Limb (tissue), 2 donors: ENCODE results near the gene RNF167.

ENCODE experiments used
- DNase-seq, 2 donors: peaks; one replicate each; pipeline ENCODE4 v3.0.0-alpha.2; 2016; ENCODE audit errors: extremely low spot score in 2 of 2

RNF167 gene

DNA sequence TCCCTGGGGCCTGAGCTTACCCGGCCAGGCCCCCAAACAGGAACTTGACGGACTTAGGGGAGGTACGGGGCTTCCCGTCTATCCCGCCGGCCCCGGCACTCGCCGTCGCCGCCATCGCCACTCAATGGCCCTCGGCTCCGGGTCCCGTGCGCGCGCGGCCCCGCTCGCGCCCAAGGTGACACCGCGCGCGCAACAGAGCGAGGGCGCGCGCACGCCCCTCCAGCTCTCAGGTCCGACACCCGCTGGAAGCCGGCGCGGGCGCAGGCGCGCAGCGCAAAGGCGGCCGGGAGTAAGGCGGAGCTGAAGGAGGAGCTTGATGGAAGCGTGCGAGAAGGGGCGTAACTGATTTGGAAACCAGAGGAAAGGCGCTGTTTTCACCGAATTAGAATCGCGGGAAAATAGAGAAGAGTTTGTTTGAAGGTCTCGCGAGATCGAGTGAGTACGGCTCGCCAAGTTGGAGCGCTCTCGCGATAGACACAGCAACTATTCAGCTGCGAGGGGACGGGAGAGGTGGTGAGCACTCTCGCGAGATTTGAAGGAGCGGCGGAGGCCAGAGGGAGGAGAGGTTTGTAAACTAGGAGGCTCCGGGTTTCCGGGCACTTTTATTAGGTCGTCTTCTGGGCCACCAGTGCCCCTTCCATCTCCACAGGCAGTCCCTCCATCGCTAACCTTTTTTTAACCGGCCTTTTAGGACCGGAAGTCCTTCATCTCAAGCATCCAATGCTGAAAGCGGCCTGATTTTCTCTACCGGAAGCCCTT, at the start of gene RNF167, which contains the start of gene SLC25A11:
TSS of gene RNF167 (plus strand) at position 473 of the 759 bp plus-strand sequence. CDS start 642 bp downstream, outside the sequence.
TSS of gene SLC25A11 (minus strand) at position 251 of the 759 bp plus-strand sequence. CDS start at position 115, 136 bp downstream.
- peak; percentile 95 to 100 for DNase-seq

DNA sequence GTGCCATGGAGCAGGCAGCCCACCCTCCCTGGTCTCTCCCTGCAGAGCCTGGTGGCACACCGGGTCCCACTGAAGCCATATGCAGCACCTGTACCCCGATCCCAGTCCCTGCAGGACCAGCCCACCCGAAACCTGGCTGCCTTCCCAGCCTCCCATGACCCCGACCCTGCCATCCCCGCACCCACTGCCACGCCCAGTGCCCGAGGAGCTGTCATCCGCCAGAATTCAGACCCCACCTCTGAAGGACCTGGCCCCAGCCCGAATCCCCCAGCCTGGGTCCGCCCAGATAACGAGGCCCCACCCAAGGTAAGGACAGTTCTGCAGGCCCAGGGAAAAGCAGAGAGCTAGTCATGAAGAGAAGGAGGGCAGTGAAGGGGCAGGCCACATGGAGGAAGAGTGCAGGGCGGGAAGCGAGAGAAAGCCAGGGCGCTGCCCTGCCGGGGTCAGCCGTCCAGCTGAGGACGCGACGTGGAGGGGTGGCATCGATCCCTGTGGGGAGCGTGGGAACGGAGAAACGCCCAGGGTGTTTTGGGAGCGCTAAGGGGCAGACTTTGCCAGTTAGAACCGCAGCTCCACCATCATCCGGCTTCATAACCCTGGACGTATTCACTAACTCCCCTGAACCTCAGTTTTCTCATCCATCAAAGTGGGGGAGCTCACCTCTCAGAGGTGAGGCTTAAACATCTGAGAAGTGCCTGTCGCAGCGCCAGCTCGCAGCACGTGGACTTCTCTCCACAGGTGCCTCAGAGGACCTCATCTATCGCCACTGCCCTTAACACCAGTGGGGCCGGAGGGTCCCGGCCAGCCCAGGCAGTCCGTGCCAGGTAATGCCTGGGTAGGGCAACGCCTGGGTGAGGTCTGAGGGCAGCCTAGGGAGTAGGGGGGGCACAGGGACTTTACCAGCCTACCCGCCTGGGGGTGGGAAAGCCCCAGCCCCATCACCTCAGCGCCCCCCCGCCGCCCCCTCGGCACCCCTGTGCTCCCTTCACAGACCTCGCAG, 48.4 kb upstream of the RNF167 start:
- no peak for DNase-seq

DNA sequence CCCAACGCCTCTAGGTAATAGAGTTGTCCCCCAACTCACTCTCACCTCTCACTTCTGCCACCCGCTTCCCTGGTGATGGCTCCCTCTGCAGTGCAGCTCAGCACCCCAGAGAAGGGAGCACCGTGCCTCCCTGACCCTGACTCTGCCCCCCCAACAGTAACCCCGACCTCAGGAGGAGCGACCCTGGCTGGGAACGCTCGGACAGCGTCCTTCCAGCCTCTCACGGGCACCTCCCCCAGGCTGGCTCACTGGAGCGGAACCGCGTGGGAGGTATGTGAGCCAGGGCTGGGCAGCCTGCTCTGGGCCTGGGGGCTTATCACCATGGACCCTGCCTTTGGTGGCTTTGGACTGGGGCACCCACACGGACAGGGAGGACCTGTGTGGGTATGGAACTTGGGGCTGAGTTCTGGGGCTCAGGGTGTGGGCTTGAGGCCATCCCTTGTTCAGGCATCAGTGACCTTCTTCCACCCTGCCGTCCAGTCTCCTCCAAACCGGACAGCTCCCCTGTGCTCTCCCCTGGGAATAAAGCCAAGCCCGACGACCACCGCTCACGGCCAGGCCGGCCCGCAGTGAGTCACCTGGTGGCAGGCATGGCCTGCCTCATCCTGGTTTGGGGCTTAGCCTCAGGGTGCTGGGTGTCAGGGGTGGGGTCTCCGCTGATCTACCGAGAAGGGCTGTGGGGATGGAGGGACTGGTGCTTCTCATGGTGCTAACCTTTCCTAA, 47.4 kb upstream of the RNF167 start:
- DNase-seq = no peak

DNA sequence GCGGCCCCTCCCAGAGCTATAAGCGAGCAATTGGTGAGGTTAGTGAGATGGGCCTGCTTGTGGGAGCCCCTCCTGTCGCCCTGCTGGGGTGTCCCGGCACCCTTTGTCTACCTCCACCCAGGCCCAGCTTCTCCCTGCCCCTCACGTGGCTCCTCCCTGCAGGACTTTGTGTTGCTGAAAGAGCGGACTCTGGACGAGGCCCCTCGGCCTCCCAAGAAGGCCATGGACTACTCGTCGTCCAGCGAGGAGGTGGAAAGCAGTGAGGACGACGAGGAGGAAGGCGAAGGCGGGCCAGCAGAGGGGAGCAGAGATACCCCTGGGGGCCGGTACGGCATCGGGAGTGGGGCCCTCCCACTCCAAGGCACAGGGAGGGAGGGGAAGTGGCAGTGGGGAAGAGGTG, 46.8 kb upstream of the RNF167 start:
- DNase-seq = no peak

DNA sequence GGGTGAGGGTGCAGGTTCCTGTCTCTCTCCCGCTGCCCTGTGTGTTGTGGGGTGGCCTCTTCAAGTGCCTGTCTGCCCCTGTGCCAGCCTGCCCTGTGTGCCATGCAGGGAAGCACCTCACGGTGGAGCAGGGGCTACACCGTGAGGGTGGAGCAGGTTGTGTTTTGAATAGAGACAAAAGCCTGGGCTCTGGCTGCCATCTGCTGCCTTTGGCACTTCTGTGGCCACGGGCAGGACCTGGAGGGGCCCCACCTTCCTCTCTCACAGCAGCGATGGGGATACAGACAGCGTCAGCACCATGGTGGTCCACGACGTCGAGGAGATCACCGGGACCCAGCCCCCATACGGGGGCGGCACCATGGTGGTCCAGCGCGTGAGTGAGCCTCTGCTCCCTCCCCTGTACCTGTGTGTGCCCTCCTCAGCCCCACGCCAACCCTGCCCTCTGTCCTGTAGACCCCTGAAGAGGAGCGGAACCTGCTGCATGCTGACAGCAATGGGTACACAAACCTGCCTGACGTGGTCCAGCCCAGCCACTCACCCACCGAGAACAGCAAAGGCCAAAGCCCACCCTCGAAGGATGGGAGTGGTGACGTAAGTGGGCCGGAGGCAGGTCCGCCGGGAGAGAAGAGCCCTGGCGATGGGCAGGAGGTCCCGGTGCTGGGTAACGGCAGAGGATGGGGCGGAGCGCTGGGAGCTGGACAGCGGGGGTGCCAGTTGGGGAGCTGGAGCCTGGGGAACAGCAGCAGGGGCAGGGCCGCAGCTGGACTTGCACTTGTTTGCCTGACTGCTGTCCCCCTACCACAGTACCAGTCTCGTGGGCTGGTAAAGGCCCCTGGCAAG, 46.1 kb upstream of the RNF167 start:
- DNase-seq = no peak

DNA sequence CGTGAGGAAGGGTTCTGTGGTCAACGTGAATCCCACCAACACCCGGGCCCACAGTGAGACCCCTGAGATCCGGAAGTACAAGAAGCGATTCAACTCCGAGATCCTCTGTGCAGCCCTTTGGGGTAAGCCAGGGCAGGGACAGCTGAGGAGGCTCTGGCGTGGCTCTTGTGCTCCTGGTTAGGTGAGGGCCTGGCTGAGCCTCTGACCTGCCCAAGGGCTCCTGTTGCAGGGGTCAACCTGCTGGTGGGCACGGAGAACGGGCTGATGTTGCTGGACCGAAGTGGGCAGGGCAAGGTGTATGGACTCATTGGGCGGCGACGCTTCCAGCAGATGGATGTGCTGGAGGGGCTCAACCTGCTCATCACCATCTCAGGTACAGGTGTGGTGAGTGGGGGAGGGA, 44.9 kb upstream of the RNF167 start:
- no peak for DNase-seq

DNA sequence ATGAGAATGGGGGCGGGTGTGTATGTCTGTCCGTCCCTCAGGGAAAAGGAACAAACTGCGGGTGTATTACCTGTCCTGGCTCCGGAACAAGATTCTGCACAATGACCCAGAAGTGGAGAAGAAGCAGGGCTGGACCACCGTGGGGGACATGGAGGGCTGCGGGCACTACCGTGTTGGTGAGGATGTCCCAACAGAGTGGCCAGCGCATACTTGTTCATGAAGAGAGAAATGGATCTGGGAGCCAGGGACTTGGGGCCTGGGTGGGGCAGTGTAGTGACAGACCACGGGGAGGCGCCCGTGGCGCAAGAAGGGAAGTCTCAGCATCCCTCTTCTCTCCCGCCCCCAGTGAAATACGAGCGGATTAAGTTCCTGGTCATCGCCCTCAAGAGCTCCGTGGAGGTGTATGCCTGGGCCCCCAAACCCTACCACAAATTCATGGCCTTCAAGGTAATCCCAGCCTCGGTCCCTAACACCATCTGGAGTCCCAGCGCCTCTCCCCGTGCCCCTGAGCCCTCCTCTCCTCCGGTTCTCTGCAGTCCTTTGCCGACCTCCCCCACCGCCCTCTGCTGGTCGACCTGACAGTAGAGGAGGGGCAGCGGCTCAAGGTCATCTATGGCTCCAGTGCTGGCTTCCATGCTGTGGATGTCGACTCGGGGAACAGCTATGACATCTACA, 44.3 kb upstream of the RNF167 start:
- DNase-seq = peak in 1 of 2 donors; percentile 37

DNA sequence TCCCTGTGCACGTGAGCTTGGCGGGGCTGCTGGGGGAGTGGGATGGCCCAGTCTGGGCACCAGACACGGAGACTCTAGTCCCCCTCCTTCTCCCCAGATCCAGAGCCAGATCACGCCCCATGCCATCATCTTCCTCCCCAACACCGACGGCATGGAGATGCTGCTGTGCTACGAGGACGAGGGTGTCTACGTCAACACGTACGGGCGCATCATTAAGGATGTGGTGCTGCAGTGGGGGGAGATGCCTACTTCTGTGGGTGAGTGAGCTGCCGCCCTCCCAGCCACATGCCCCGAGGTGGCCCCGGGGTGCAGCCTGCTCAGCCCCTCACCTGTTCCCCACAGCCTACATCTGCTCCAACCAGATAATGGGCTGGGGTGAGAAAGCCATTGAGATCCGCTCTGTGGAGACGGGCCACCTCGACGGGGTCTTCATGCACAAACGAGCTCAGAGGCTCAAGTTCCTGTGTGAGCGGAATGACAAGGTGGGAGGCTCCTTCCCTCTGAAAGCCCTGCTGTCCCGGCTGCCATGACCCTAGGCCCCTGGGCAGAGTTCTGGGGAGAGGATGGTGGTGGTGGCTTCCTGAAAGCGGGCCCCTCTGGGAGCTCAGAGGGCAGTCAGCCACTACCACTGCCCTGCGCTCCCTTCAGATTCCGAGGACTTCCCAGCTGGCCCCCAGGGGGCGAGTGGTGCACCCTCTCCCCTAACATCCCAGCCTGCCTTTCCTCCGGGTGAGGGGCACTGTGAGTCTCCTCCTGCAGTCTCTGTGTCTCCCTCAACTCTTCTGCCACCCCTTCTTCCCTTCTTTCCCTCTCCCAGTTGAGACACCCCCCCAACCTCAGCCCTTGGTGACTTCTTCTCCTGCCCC, 43.5 kb upstream of the RNF167 start:
- peak in 1 of 2 donors; percentile 28 for DNase-seq

DNA sequence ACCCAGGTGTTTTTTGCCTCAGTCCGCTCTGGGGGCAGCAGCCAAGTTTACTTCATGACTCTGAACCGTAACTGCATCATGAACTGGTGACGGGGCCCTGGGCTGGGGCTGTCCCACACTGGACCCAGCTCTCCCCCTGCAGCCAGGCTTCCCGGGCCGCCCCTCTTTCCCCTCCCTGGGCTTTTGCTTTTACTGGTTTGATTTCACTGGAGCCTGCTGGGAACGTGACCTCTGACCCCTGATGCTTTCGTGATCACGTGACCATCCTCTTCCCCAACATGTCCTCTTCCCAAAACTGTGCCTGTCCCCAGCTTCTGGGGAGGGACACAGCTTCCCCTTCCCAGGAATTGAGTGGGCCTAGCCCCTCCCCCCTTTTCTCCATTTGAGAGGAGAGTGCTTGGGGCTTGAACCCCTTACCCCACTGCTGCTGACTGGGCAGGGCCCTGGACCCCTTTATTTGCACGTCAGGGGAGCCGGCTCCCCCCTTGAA, 42.8 kb upstream of the RNF167 start:
- peak in 1 of 2 donors; percentile 33 for DNase-seq

DNA sequence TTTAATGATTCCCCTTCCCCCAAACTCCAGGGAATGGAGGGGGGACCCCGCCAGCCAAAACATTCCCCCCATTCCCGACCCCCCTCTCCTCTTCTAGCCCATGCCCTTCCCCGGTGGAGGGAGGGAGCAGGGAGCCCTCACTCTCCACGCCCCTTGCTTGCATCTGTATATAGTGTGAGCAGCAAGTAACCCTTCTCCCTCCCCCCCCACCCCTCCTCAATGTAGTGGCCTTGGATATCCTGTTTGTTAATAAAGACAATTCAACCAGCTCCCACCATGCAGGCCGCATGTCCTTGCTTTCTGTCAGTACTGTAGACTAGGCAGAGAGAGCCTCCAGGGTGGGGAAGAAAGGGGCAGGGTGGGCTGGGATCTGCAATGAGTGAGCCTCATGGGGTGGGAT, 42.3 kb upstream of the RNF167 start:
- peak in 1 of 2 donors; percentile 30 for DNase-seq

DNA sequence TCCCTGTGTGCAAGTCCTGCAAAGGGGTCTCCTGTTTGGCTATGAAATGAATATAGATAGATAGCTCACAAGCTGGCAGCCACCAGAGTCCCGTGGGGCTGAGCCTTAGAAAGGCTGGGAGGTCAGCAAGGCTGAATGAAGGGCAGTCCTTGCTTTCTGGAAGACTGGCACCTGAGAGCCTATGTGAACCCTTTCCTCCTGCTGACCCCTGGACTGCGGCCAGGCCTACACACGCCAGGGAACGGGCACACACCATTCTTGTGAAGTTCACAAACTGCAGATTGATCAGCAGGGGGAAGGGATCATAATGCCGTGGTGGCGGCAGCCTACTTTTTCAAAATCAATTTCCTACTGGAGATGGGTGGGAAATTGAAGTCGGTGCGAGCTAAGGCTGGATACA, 41.7 kb upstream of the RNF167 start:
- no peak for DNase-seq

DNA sequence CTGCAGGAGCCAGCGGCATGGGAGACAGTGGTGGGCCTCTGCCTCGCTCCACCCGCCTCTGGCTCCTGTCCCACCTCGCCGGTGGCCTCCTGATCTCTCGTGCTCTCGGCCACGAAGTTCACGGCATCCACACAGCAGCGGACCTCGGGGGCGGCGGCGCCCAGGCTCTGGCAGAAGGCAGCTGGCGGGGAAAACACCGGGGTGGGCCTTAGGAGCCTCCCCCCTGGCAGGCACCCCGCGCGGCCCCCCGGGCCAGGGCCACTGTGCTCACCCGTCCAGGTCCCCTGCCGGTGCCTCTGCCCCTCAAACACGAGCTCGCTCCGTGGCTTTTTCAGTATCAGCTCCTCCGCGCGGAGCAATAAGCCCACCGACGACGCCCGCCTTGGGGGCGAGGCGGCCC, 41.1 kb upstream of the RNF167 start:
- no peak for DNase-seq

DNA sequence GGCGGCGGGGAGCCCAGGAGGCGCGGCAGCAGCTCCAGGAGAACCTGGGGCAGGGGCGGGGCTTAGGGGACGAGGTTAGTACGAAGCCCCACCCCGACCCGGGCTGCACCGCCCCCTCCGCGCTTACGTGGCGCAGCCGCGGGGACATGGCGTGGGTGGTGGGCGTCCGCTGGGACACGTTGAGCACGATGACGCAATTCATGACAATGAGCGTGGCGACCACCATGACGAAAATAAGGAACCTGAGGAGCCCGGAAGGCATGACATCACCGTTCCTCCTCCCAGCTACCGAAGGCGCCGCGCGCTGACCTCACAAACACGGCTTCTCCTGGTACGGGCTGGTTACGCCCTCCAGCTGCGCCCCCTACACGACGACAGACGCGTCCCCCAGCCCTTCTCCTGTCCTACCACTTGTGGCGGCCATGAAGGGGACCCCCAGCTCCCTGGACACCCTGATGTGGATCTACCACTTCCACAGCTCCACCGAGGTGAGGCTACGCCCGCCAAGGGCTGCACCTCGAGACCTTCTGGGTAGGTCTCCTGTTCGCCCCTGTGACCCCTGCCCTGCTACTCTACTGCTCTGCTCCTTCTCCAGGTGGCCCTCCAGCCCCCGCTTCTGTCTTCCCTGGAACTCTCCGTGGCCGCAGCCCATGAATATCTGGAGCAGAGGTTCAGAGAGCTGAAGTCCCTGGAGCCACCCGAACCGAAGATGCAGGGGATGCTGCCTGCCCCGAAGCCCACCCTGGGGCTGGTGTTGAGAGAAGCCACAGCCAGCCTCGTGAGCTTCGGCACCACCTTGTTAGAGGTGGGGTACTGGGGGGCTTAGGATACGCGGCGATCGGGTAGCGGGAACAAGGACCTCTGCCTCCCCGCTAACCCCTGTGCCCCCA, 40.5 kb upstream of the RNF167 start, which contains the start of gene C17orf107:
TSS of gene C17orf107 (plus strand) at position 196 of the 890 bp plus-strand sequence. CDS start at position 423, 227 bp downstream.
- peak; percentile 62 to 89 for DNase-seq

DNA sequence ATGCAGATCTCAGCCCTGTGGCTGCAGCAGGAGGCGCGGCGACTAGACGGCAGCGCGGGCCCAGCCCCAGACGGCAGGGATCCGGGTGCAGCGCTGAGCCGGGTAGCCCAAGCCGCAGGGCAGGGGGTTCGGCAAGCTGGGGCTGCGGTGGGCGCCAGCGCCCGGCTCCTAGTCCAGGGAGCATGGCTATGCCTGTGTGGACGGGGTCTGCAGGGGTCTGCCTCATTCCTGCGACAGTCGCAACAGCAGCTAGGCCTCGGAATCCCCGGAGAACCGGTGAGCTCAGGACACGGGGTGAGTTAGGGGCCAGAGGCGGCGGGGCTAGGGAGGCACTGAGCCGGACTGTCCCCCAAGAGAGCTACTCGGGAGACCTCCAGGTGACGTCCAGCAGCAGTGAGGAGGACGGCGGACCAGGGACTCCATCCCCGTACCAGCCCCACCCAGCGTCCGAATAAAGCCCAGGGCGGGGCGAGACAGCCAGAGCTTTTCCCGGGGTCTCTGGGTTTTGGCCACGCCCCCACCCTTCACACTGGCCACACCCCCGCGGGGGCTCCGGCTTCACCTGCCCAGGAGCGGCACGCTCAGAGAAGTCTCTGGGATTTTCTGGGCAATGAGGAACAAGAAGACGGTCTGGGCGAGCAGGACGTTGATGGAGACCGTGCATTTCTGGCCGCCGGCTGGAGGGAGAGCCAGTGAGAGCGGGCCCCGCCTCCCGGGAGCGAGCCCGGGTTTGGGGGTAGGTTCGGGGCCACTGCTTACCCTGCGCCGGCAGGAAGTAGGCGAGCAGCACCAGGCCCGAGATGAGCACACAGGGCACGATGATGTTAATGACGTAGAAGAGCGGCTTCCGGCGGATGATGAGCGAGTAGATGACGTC, 39.6 kb upstream of the RNF167 start:
- DNase-seq = peak in 1 of 2 donors; percentile 74

DNA sequence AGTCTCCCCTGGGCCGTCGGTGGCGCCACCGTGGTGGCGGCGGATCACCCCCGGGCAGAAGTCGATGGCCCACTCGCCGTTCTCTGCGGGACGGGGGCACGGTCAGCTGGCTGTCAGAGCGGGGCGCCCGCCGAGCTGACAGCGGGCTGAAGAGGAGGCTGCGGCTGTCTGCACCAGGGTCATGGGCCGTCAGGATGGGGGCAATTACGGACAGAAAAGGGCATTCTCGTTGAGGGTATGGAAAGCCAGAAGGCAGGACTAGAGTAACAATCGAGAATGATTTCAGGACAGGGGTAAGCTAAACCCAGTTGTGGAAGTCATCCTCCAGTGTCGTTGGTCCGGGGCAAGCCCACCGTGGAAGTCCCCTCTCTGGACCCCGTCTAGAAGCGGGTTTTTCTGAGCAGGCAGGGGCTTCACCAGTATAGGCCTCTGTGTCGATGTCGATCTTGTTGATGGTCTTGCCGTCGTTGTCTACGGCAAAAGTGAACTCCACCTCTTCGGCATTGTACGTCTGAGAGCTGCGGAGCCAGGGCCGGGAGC, 38.9 kb upstream of the RNF167 start:
- DNase-seq = no peak

DNA sequence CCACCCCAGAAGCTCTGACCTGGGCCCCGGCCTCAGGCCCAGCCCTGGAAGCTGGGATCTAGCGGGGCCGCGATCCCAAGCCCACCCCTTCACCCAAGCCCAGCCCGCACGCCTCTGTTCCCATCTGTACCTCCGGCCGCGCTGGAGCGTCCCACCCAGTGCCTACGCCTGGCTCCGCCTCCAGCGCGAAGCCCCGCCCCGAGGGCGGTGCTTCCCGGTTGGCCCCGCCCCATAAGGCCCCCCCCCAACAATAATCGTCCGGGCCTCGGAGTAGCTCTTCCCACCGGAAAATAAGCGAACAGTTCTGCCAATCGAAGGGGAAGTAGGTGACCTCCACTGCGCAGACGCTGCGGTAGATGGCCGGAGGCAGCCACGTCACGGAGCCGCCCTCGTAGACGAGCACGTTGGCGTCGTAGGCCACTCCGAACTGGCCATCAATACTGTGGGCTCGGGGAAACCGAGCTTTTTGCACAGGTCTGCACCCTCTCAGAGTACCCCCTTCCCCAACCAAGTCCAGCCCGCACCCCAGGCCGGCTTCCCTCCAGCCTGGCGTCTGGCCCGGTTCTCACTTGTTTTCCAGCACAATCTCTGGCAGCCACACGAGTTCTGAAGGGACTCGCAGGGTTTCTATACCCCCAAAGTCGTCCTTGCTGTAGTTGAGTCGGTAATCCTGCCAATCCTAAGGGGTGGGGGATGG, 38.3 kb upstream of the RNF167 start:
- DNase-seq = peak in 1 of 2 donors; percentile 69
